Vagina (tissue), 2 donors: ENCODE data around the gene KLRD1. TPM values are rescaled to one million over a fixed set of nuclear protein-coding genes. Genes with fewer than 3 reads are reported as not detected.

Experiments
- DNase-seq, 2 donors: peaks; one replicate each; pipeline ENCODE4 v3.0.0-alpha.2; 2017; ENCODE audit errors: extremely low spot score in 2 of 2
- H3K27ac ChIP-seq: fragments of 200-600 bp; sonication (generic); one replicate; pipeline ENCODE4 v1.5.1; 2019
- H3K27me3 ChIP-seq: fragments of 200-600 bp; sonication (generic); one replicate; pipeline ENCODE4 v1.5.1; 2019
- H3K36me3 ChIP-seq, 2 donors: fragments of 200-600 bp; sonication (generic); one replicate each; pipeline ENCODE4 v1.5.1; 2017 to 2019
- H3K4me1 ChIP-seq: fragments of 200-600 bp; sonication (generic); one replicate; pipeline ENCODE4 v1.5.1; 2019
- H3K4me3 ChIP-seq, 2 donors: fragments of 200-600 bp; sonication (generic); 1 replicate in 1 of 2; 2 replicates in 1 of 2; pipeline ENCODE4 v1.5.1; 2016 to 2019
- H3K9me3 ChIP-seq: fragments of 200-600 bp; sonication (generic); one replicate; pipeline ENCODE4 v1.5.1; 2019
- POLR2A ChIP-seq, 2 donors: fragments of 450-650 bp; IDR thresholded peaks; one replicate each; pipeline ENCODE4 v1.6.1; 2017; ENCODE audit warnings: antibody characterized with exemption in 2 of 2, mild to moderate bottlenecking in 2 of 2, moderate library complexity in 2 of 2
- POLR2AphosphoS5 ChIP-seq, 2 donors: sonication (generic); formaldehyde crosslinking; IDR thresholded peaks; one replicate each; pipeline ENCODE4 v1.9.0; 2017; ENCODE audit warnings: antibody characterized with exemption in 2 of 2, mild to moderate bottlenecking in 2 of 2, low read depth in 1 of 2; ENCODE audit not compliant: insufficient read depth in 1 of 2
- intact Hi-C: fragments of 100-400 bp; cut with DNase I; formaldehyde crosslinking; loops from one replicate; pipeline ENCODE4 v1.15.1; 2023
- total RNA-seq: library from RNA; depleted of rRNA; stranded (reverse); fragments of >200 nt; gene quantifications from one replicate; pipeline ENCODE4 v1.2.3, GENCODE V29; 2016
- TF ChIP-seq, protein P1 (sequence below), 3 experiments: fragments of 450-650 bp in 2 of 3; fragments of 200-600 bp in 1 of 3; sonication (generic) in 1 of 3; IDR thresholded peaks; one replicate each; pipeline ENCODE4 v1.5.1; 2017 to 2019; ENCODE audit warnings: antibody characterized with exemption in 3 of 3, mild to moderate bottlenecking in 2 of 3, moderate library complexity in 2 of 3

Gene KLRD1
- total RNA-seq, 1 donor from 2014 or later: 4.4 TPM

GRCh38 chr12:10354071-10354470, 46.4 kb downstream of the KLRD1 start:
- intact Hi-C loops: no loop called here

GRCh38 chr12:10354502-10354901, 46.8 kb downstream of the KLRD1 start:
- Histone ChIP-seq H3K4me3 (no peak overlapping the region), H3K27me3 (no peaks in the 10 kb centered on the region), H3K36me3 (no peaks in the 10 kb centered on the region), H3K4me1 (no peaks in the 10 kb centered on the region), H3K9me3 (no peaks in the 10 kb centered on the region), H3K27ac (no peak overlapping the region)
- intact Hi-C loops: no loop called here
- TF ChIP-seq, protein P1, sequence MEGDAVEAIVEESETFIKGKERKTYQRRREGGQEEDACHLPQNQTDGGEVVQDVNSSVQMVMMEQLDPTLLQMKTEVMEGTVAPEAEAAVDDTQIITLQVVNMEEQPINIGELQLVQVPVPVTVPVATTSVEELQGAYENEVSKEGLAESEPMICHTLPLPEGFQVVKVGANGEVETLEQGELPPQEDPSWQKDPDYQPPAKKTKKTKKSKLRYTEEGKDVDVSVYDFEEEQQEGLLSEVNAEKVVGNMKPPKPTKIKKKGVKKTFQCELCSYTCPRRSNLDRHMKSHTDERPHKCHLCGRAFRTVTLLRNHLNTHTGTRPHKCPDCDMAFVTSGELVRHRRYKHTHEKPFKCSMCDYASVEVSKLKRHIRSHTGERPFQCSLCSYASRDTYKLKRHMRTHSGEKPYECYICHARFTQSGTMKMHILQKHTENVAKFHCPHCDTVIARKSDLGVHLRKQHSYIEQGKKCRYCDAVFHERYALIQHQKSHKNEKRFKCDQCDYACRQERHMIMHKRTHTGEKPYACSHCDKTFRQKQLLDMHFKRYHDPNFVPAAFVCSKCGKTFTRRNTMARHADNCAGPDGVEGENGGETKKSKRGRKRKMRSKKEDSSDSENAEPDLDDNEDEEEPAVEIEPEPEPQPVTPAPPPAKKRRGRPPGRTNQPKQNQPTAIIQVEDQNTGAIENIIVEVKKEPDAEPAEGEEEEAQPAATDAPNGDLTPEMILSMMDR (IDR thresholded peaks at IDR 0.05): no peak
- TF ChIP-seq POLR2AphosphoS5 (IDR thresholded peaks at IDR 0.05; ENCODE audit: insufficient read depth in 1 of 2, low read depth in 1 of 2) (no peak), POLR2A (IDR thresholded peaks at IDR 0.05) (no peak)
- no peak for DNase-seq

More at GRCh38 chr12:10354071-10354470, 46.4 kb downstream of the KLRD1 start:
- H3K27me3 ChIP-seq: no peaks in the 10 kb centered on the region
- H3K27ac ChIP-seq: no peak overlapping the region
- H3K36me3 ChIP-seq: no peaks in the 10 kb centered on the region
- no peak for TF ChIP-seq POLR2A (IDR thresholded peaks at IDR 0.05)
- H3K9me3 ChIP-seq: no peaks in the 10 kb centered on the region
- H3K4me1 ChIP-seq: no peaks in the 10 kb centered on the region
- DNase-seq: no peak
- no peak overlapping the region for H3K4me3 ChIP-seq

DNA sequence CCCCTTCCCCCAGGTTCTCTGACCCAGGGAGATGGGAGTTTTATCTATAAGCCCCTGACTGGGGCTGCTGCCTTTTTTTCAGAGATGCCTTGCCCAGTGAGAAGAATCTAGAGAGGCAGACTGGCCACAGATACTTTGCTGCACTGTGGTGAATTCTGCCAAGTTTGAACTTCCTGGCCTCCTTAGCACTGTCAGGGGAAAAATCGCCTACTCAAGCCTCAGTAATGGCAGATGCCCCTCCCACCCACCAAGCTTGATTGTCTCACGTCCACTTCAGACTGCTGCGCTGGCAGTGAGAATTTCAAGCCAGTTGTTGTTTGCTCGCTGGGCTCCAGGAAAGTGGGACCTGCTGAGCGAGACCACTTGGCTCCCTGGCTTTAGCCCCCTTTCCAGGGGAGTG, 50.5 kb downstream of the KLRD1 start:
- TF ChIP-seq POLR2AphosphoS5 (IDR thresholded peaks at IDR 0.05; ENCODE audit: insufficient read depth in 1 of 2, low read depth in 1 of 2) (no peak), POLR2A (IDR thresholded peaks at IDR 0.05) (no peak)
- TF ChIP-seq, protein P1 (IDR thresholded peaks at IDR 0.05): no peak
- intact Hi-C loops: no loop called here
- peaks cover 12% of the 10 kb centered on the region for H3K4me1 ChIP-seq
- no peak for DNase-seq
- no peaks in the 10 kb centered on the region for H3K9me3 ChIP-seq
- no peaks in the 10 kb centered on the region for H3K27me3 ChIP-seq
- H3K4me3 ChIP-seq: no peak overlapping the region
- no peaks in the 10 kb centered on the region for H3K36me3 ChIP-seq
- H3K27ac ChIP-seq: no peak overlapping the region

GRCh38 chr12:10358969-10359368, 51.3 kb downstream of the KLRD1 start:
- no peaks in the 10 kb centered on the region for H3K36me3 ChIP-seq
- H3K27ac ChIP-seq: no peak overlapping the region
- peaks cover 20% of the 10 kb centered on the region for H3K4me1 ChIP-seq
- H3K4me3 ChIP-seq: no peak overlapping the region
- DNase-seq: no peak
- intact Hi-C loops: no loop called here
- H3K27me3 ChIP-seq: no peaks in the 10 kb centered on the region
- no peaks in the 10 kb centered on the region for H3K9me3 ChIP-seq
- TF ChIP-seq, protein P1 (IDR thresholded peaks at IDR 0.05): no peak
- TF ChIP-seq POLR2AphosphoS5 (IDR thresholded peaks at IDR 0.05; ENCODE audit: insufficient read depth in 1 of 2, low read depth in 1 of 2): no peak
- no peak for TF ChIP-seq POLR2A (IDR thresholded peaks at IDR 0.05)

DNA sequence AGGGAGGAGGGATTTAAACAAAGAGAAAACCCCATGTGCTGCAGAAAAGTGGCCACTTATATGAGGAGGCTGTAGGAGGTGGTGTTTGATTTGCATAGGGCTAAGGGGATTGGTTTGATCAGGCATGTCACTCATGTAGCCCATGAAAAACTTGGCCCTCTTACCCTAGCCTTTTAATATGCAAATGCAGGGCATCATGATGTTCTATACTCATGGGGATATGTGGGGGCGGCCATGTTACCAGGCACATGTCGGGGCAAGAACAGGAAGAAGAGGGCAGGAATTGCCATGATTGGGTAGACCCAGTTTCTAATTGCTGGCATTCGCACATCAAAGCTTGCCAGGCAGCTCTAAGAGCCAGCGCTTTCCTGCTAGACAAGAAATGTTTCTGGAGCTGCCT, 53.4 kb downstream of the KLRD1 start:
- TF ChIP-seq, protein P1 (IDR thresholded peaks at IDR 0.05): no peak
- TF ChIP-seq POLR2AphosphoS5 (IDR thresholded peaks at IDR 0.05; ENCODE audit: insufficient read depth in 1 of 2, low read depth in 1 of 2) (no peak), POLR2A (IDR thresholded peaks at IDR 0.05) (no peak)
- H3K4me1 ChIP-seq: peaks cover 27% of the 10 kb centered on the region
- no peaks in the 10 kb centered on the region for H3K9me3 ChIP-seq
- no peaks in the 10 kb centered on the region for H3K27me3 ChIP-seq
- peak overlapping the region; percentile 98 for H3K27ac ChIP-seq
- DNase-seq: no peak
- no peaks in the 10 kb centered on the region for H3K36me3 ChIP-seq
- H3K4me3 ChIP-seq: no peak overlapping the region
- intact Hi-C loops: no loop called here
